SW480 (cell line): Measurements from ENCODE around the gene MIPEP.

Source experiments
- DNase-seq: peaks from one replicate; pipeline ENCODE4 v3.0.0-alpha.2; 2016; ENCODE audit warnings: low spot score

MIPEP gene

DNA sequence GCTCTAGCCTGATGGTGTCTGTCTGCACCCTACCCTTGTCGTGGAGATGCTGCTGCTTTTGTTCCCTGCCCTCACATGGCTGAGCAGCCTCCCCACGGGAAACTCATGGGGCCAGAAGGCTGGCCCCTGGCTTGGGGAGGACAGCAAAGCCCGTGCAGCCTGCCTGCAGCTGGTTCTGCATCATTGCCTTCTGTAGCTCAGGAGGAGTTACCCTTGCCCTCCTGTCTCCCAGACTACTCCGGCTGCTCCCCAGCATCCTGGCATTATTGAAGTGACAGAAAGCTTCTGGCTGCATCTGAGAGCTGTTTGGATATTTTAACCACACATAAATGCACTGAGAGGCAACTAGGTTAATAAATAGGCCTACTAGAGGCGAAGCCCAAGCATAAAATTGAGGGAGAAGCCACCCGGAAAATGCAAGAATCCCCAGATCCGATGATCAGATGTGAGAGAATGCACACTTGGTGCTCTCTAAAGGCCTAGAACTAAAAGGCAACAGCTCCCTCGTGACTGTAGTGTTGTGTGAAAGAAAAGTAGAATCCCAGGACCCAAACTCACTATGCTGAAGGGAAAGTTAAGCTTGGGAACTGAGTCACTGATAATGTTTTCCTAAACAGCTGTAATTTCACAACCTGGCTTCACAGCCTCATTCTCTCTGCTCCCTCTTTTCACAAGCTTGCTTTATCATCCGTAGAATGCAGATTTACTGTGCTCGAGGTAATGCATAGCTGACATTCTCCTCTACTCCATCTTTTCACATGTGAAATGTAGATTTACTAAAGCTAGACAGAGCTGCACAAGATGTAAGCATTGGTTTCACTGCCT lies 208.1 kb downstream of the MIPEP start:
- no peak for DNase-seq
